Mucosa of descending colon (tissue), 3 donors: ENCODE measurements around the gene JAK1. TPM values are rescaled to one million over a fixed set of nuclear protein-coding genes. Genes with fewer than 3 reads are reported as not detected.

Source experiments
- ATAC-seq: fragments of 200-7000 bp; cut with Tn5 transposase; one replicate; pipeline ENCODE4 v1.9.1; 2020; ENCODE audit warnings: mild to moderate bottlenecking, moderate library complexity
- DNase-seq, 3 donors: peaks; one replicate each; pipeline ENCODE4 v3.0.0-alpha.2; 2020
- H3K36me3 ChIP-seq: fragments of 200-600 bp; one replicate; pipeline ENCODE4 v1.8.0; 2021; ENCODE audit warnings: low read depth, mild to moderate bottlenecking
- H3K4me1 ChIP-seq: fragments of 200-600 bp; one replicate; pipeline ENCODE4 v1.8.0; 2021; ENCODE audit warnings: low read depth, mild to moderate bottlenecking
- H3K4me3 ChIP-seq: fragments of 200-600 bp; one replicate; pipeline ENCODE4 v1.8.0; 2021; ENCODE audit warnings: mild to moderate bottlenecking
- H3K9me3 ChIP-seq: fragments of 200-600 bp; one replicate; pipeline ENCODE4 v1.8.0; 2021; ENCODE audit warnings: mild to moderate bottlenecking
- intact Hi-C, 2 donors: fragments of 100-400 bp; cut with DNase I in 1 of 2; cut with micrococcal nuclease in 1 of 2; formaldehyde crosslinking; loops; one replicate each; pipeline versions ENCODE4 v1.11.0 to v1.11.1; 2022; cut with DNase I, micrococcal nuclease
- long read RNA-seq, 2 donors: library from polyadenylated mRNA; unstranded; transcript quantifications; one replicate each; pipeline ENCODE4 v2.0.0, GENCODE V29; 2019 to 2021
- total RNA-seq, 3 donors: library from RNA; stranded (reverse); fragmentation: NEBNext Ultra II Directional in 2 of 3; extraction: Animal tissue kit (Norgen Biotek cat#: 25700) in 2 of 3; gene quantifications; one replicate each; pipeline versions ENCODE4 v1.2.1 to v1.2.4, GENCODE V29; 2021 to 2023
- TF ChIP-seq, protein P1 (sequence below): fragments of 200-600 bp; IDR thresholded peaks from one replicate; pipeline ENCODE4 v1.8.0; 2022; ENCODE audit warnings: antibody characterized with exemption, mild to moderate bottlenecking
- donor health status: DM: no; HTN: no; CAD: no; lungs with moderate emphysema.
- donor health status: DM: no; HTN: no; CAD: no.
- donor health status: DM: no; HTN: yes; CAD: no.

The JAK1 gene
- total RNA-seq = 100 to 1,000 TPM in 2 of 3 donors, 10 to 100 TPM in 1; 97.1 to 132 (median 103) TPM
- long read RNA-seq, donor 1, full-length matches to known transcripts = 63 of 151 reads
- long read RNA-seq, donor 1, partial matches to known transcripts = 77 of 151 reads
- long read RNA-seq, donor 1, other reads (novel, unspliced or antisense) = 11 of 151 reads
- long read RNA-seq, donor 2, full-length matches to known transcripts = 1 of 58 reads
- long read RNA-seq, donor 2, partial matches to known transcripts = 53 of 58 reads
- long read RNA-seq, donor 2, other reads (novel, unspliced or antisense) = 4 of 58 reads

DNA sequence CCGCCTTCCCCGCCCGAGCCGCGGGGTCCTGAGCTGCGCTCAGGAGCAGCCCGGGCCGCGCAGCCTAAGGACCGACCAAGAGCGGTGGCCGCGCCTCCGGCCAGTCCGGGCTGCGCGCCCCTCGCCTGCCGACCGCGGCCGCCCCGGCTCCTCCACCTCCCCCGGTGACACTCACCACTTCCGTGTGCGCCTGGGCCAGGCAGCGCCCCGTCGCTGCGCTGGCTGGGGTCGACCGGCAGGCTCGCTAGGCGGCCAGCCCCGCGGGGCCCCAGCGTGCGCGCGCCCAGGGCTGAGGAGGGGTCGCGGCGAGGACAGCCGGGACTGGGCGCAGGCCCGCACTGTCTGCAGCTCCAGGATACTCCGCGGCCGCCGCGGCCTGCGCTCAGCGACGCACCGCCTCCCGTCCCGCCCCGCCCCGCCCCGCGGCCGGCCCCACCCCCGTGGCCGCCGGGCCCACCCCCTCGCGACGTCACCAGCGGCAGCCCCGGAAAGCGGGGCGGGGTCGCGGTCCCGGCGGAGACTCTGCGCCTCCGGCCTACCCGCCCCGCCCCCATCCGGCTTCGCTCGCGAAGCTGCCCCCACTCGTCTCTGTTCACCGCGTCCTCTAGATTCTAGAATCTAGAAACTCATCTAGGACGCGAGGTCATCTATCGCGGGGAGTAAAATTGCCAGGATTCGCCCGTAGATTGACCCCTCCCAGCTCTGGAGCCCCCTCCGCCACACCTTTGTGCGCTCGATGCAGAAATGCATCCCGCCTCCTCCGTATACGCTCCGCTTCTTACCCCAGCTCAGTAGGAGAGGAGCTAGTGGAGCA is at the start of gene JAK1:
JAK1 (minus strand) TSS at position 392 of the 814 bp plus-strand sequence. CDS start 80,285 bp downstream, outside the sequence.
- intact Hi-C loops = no loop called here
- peak; percentile 93 for ATAC-seq

DNA sequence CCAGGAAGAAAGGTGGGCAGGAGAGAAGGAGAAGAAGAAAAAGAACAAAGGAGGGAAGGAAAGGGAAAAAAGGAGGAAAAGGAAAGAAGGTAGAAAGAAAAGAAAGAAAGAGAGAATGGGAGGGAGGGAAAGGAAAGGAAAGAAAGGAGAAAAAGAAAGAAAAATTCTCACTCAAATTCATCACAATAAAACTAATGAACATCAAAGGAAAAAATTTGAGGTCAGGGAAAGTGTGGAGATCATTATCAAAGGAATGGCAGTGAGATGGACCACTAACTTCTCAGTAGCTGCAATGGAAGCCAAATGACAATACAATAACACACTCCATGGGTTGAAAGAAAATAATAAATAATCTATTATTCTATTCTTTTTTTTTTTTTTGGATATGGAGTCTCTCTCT is 48.0 kb upstream of the JAK1 start:
- no peak for DNase-seq
- Histone ChIP-seq H3K36me3 (no peaks in the 10 kb centered on the region), H3K4me1 (no peaks in the 10 kb centered on the region), H3K4me3 (no peak overlapping the region), H3K9me3 (no peaks in the 10 kb centered on the region)
- no peak for ATAC-seq
- TF ChIP-seq, protein P1, sequence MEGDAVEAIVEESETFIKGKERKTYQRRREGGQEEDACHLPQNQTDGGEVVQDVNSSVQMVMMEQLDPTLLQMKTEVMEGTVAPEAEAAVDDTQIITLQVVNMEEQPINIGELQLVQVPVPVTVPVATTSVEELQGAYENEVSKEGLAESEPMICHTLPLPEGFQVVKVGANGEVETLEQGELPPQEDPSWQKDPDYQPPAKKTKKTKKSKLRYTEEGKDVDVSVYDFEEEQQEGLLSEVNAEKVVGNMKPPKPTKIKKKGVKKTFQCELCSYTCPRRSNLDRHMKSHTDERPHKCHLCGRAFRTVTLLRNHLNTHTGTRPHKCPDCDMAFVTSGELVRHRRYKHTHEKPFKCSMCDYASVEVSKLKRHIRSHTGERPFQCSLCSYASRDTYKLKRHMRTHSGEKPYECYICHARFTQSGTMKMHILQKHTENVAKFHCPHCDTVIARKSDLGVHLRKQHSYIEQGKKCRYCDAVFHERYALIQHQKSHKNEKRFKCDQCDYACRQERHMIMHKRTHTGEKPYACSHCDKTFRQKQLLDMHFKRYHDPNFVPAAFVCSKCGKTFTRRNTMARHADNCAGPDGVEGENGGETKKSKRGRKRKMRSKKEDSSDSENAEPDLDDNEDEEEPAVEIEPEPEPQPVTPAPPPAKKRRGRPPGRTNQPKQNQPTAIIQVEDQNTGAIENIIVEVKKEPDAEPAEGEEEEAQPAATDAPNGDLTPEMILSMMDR = no peak
- intact Hi-C loops = no loop called here

More for the DNA sequence above, at the start of gene JAK1:
- TF ChIP-seq, protein P1 = no peak
- H3K36me3 ChIP-seq = no peaks in the 10 kb centered on the region
- H3K4me3 ChIP-seq = peak within 1 kb of the TSS; percentile 96
- peak; percentile 91 to 94 (median 93) for DNase-seq
- H3K4me1 ChIP-seq = peaks cover 17% of the 10 kb centered on the region
- H3K9me3 ChIP-seq = no peaks in the 10 kb centered on the region

DNA sequence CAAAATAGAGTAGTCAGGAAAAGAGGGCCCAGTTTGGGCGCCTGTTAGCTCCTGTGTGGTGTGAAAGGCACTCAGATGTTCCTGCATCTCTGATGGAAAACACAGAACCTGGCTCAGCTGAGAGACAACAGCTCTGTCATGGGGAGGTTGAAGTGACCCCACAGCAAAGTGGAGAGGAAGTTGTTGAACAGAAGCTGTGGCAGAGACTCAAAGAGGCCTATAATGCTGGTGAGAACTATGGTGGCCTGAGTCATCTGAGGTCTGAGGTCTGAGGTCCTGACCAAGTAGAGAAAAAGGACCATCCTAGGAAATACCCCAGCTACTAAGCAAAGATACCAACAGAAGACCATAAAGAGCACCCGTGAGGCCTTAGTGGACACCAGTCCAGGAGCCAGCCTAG is 45.6 kb upstream of the JAK1 start:
- no peak for DNase-seq
- no peak for ATAC-seq
- H3K9me3 ChIP-seq = no peaks in the 10 kb centered on the region
- no peaks in the 10 kb centered on the region for H3K36me3 ChIP-seq
- H3K4me1 ChIP-seq = no peaks in the 10 kb centered on the region
- intact Hi-C loops = no loop called here
- H3K4me3 ChIP-seq = no peak overlapping the region
- TF ChIP-seq, protein P1 = no peak

DNA sequence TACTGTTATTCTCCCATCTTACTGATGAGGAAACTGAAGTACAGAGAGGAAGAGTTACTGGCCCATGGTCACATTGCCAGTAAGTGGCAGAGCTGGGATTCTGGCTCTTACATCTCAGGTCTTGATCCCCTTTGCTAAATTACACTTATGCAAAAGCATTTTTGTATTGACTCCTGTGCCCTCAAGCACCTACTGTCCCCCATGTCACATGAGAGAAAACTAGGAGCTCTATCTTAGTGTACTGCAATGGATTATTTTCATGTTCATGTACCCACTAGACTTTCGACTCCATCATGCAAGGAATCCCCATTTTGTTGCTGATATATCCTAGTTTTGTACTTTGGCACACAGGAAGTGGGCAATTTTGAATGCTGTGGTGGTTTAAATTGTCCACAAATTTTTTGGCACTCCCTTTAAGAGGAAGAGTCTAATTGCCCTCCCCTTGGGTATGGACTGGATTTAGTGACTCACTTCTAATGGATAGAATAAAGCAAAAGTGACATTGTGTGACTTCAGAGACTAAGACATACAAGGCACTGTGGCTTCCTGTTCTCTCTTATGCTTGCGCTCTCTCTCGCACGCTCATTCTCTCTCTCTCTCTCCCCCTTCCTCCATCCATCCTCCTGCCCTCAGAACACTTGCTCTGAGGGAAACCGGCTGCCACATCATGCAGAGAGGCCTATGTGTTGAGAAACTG is 43.5 kb upstream of the JAK1 start:
- DNase-seq (no peak), ATAC-seq (no peak)
- no peaks in the 10 kb centered on the region for H3K9me3 ChIP-seq

DNA sequence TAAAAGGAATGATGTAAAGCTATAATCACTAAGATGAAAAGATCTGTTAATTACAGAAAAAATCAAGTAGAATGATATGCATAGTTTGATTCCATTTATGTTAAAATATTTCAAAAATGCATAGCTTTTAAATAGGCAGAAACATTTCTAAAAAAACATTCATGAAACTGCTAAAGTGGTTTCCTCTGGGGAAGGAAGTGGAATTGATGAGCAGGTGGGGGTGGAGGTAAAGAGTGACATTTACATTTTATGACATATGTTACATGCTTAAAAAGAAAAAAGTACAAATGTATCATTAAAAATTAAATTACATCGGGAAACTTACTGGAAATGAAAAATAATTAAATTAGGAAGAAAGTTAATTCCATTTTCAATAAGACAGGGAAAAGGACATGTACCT is 42.8 kb upstream of the JAK1 start:
- DNase-seq = no peak

More for the DNA sequence above, 43.5 kb upstream of the JAK1 start:
- H3K4me1 ChIP-seq = no peaks in the 10 kb centered on the region
- TF ChIP-seq, protein P1 = no peak
- no peak overlapping the region for H3K4me3 ChIP-seq
- H3K36me3 ChIP-seq = no peaks in the 10 kb centered on the region
- intact Hi-C loops = no loop called here

More for the DNA sequence above, 42.8 kb upstream of the JAK1 start:
- H3K9me3 ChIP-seq = no peaks in the 10 kb centered on the region
- H3K4me1 ChIP-seq = no peaks in the 10 kb centered on the region
- intact Hi-C loops = no loop called here
- H3K36me3 ChIP-seq = no peaks in the 10 kb centered on the region
- ATAC-seq = no peak
- TF ChIP-seq, protein P1 = no peak
- no peak overlapping the region for H3K4me3 ChIP-seq
